ENCODE data around the gene SEMA5B.

Gene SEMA5B

DNA sequence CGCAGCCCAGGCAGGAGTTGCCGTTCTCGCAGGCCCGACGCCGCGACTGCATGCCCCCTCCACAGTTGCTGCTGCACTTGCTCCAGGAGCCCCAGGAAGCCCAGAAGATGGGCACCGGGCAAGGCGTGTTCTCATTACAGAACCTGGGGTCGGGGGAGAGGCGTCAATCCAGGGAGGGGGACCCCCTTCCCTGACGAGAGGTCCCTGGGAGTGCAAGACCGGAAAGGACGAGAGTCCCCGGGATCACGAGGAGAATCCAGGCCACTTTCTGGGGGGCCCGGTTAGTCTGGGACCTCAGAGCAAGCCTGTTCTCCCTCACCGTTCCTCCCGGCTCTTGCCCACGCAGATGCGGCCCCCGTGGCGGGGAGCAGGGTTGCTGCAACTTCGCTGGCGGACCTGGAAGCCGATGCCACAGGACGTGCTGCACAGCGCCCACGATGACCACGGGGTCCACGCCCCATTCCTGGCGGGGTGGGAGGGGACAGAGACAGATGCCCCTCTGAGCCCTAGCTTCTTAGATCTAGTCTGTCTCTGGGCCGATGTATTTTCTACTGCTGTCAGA, 113.9 kb downstream of the SEMA5B start:
- H3K4me1 Mint-ChIP-seq, result peaks cover 16% of the 10 kb centered on the region
- no peak for DNase-seq
- no peak for ATAC-seq
- H3K4me3 Mint-ChIP-seq, result no peak overlapping the region
- no peak overlapping the region for H3K27ac Mint-ChIP-seq
- H3K9me3 Mint-ChIP-seq, result no peaks in the 10 kb centered on the region
- H3K27me3 Mint-ChIP-seq, result peaks cover 49% of the 10 kb centered on the region

DNA sequence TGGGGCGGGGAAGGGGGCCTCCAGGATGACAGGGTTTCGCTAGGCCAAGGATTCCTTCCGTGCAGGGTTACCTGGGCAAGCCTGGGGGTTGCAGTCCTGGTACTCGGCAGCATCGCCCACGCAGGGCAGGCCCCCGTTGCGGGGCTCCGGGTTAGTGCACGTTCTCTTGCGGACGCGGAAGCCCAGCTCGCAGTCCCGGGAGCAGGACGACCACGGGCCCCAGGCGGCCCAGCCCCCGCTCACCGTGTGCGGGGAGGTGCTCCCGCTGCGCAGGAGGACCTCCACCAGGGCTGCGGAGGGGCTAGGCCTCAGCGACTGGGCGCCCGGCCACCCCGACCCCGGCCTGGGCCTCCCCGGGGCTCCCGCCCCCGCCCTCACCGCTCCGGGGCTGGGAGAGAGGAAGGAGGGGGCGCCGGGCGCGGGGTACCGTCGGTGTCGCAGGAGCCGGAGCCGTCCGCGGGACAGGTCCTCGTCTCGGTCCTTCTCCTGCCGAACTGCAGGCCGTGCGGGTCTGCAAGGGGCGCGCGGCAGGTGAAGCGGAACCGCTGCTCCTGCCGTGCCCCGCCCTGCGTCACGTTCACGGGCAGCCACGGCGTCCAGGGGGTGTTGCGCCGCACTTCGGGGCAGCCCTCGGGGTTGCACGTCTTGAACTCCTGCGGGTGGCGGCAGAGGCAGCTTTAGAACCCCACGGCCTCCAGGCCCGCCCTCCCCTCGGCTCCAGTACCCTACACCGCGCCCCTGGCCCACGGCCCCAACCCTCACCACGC, 114.6 kb downstream of the SEMA5B start:
- H3K27me3 Mint-ChIP-seq, result peaks cover 49% of the 10 kb centered on the region
- ATAC-seq (peak; percentile 54), DNase-seq (no peak)
- H3K4me1 Mint-ChIP-seq, result peaks cover 16% of the 10 kb centered on the region
- H3K9me3 Mint-ChIP-seq, result no peaks in the 10 kb centered on the region
- H3K27ac Mint-ChIP-seq, result no peak overlapping the region
- H3K4me3 Mint-ChIP-seq, result no peak overlapping the region

GRCh38 chr3:122911901-122912300, 115.7 kb downstream of the SEMA5B start:
- H3K4me1 Mint-ChIP-seq, result peaks cover 16% of the 10 kb centered on the region
- DNase-seq (no peak), ATAC-seq (no peak)
- no peak overlapping the region for H3K27ac Mint-ChIP-seq
- no peaks in the 10 kb centered on the region for H3K9me3 Mint-ChIP-seq
- no peak overlapping the region for H3K4me3 Mint-ChIP-seq
- peaks cover 44% of the 10 kb centered on the region for H3K27me3 Mint-ChIP-seq

GRCh38 chr3:122908251-122908650, 119.3 kb downstream of the SEMA5B start:
- H3K4me3 Mint-ChIP-seq, result no peak overlapping the region
- no peaks in the 10 kb centered on the region for H3K4me1 Mint-ChIP-seq
- DNase-seq (no peak), ATAC-seq (no peak)
- H3K27me3 Mint-ChIP-seq, result peaks cover 41% of the 10 kb centered on the region
- H3K9me3 Mint-ChIP-seq, result peaks cover 0 to 8% of the 10 kb centered on the region in 2 donors
- no peak overlapping the region for H3K27ac Mint-ChIP-seq

GRCh38 chr3:122907471-122907870, 120.1 kb downstream of the SEMA5B start:
- H3K27me3 Mint-ChIP-seq, result peaks cover 38% of the 10 kb centered on the region

GRCh38 chr3:122903171-122903570, 124.4 kb downstream of the SEMA5B start:
- no peak overlapping the region for H3K4me3 Mint-ChIP-seq
- no peaks in the 10 kb centered on the region for H3K4me1 Mint-ChIP-seq
- DNase-seq (no peak), ATAC-seq (no peak)
- peaks cover 0 to 8% of the 10 kb centered on the region in 2 donors for H3K9me3 Mint-ChIP-seq
- no peak overlapping the region for H3K27ac Mint-ChIP-seq
- peaks cover 15% of the 10 kb centered on the region for H3K27me3 Mint-ChIP-seq

More at GRCh38 chr3:122907471-122907870, 120.1 kb downstream of the SEMA5B start:
- ATAC-seq (no peak), DNase-seq (no peak)
- Mint-ChIP-seq H3K9me3 (peaks cover 0 to 8% of the 10 kb centered on the region in 2 donors), H3K27ac (no peak overlapping the region), H3K4me3 (no peak overlapping the region), H3K4me1 (no peaks in the 10 kb centered on the region)

DNA sequence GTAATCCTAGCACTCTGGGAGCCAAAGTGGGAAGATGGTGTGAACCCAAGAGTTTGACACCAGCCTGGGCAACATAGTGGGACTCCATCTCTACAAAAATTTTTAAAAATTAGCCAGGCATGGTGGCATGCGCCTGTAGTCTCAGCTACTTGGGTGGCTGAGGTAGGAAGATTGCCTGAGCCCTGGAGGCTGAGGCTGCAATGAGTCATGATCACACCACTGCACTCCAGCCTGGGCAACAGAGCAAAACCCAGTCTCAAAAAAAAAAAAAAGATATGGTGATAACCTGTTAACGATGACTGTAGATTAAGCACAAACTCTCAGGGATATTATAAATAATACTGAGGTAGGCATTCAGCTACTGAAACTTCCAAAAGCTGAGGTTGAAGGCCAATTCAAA, 125.2 kb downstream of the SEMA5B start:
- Mint-ChIP-seq H3K27ac (no peak overlapping the region), H3K9me3 (peaks cover 0 to 8% of the 10 kb centered on the region in 2 donors), H3K4me1 (no peaks in the 10 kb centered on the region), H3K4me3 (no peak overlapping the region), H3K27me3 (peaks cover 16% of the 10 kb centered on the region)
- DNase-seq (no peak), ATAC-seq (no peak)

- H3K27me3 Mint-ChIP-seq, result peaks cover 14% of the 10 kb centered on the region
- no peak for ATAC-seq
- no peak for DNase-seq
- no peak overlapping the region for H3K27ac Mint-ChIP-seq
- peaks cover 11% of the 10 kb centered on the region for H3K4me1 Mint-ChIP-seq
- no peaks in the 10 kb centered on the region for H3K9me3 Mint-ChIP-seq
- H3K4me3 Mint-ChIP-seq, result no peak overlapping the region
These were observed 129.3 kb downstream of the SEMA5B start for GRCh38 chr3:122898298-122898697.

DNA sequence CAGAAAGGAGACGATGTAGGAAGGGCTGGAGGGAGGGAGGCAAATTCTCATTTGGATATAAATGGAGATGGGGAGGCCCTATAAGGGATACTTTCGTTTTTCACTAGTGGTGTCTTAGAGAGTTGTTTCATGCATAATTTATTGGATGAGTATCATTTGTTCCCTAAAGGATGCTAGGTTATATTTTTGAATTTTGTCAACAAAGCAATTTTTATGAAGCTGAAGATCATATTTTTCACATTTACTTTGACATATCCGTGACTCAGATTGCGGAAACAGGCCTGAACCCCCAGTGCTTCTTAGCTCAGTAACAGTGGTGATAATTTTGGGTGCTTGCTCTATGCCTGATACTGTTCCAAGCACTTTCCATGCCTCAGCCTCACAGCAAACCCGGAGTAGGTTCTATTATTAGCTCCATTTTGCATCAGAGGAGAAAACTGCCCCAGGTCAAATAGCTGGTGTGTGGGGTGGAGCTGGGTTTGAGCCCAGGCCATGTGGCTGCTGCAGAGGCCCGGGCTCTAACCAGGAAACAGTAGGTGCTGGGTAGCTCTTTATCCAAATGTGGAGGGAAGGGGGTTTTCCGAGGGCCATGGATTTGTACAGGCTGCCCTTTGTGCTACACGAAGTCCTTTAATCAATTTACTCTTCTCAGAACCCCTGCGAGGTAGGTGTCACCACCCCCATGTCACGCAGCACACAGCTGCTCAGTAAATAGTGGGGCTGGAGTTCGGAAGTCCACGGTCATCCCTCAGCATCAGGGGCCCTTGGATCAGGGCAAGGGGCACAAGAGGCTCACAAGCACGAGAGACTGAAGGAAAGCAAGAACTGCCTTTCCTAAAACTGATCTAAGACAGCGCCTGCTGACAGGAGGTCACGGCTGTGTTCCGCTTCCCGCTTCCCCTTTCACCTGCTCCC, 133.6 kb downstream of the SEMA5B start:
- Mint-ChIP-seq H3K4me1 (peaks cover 36% of the 10 kb centered on the region), H3K4me3 (no peak overlapping the region), H3K27ac (no peak overlapping the region), H3K9me3 (no peaks in the 10 kb centered on the region), H3K27me3 (peaks cover 7% of the 10 kb centered on the region)
- ATAC-seq (peak; percentile 22), DNase-seq (no peak)

DNA sequence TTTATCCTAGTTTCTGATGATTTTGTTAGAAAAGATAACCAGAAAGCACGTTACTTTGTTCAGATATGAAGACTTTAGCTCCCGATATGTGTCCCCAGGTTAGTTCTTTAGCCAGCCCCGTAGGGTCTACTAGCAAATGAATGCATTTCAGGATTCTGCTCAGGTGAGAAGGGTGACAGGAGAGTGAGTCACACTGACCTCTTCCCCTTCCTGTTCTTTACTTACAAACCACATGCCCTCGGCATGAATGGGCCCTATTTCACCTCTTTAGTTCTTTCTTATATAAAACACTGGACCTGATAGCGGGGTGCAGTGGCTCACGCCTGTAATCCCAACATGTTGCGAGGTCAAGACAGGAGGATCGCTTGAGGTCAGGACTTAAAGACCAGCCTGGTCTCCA, 134.3 kb downstream of the SEMA5B start:
- DNase-seq, result peak; percentile 25 to 35
- Mint-ChIP-seq H3K4me1 (peaks cover 36% of the 10 kb centered on the region), H3K27ac (no peak overlapping the region), H3K4me3 (no peak overlapping the region), H3K9me3 (no peaks in the 10 kb centered on the region), H3K27me3 (peaks cover 7% of the 10 kb centered on the region)
- peak; percentile 96 for ATAC-seq

DNA sequence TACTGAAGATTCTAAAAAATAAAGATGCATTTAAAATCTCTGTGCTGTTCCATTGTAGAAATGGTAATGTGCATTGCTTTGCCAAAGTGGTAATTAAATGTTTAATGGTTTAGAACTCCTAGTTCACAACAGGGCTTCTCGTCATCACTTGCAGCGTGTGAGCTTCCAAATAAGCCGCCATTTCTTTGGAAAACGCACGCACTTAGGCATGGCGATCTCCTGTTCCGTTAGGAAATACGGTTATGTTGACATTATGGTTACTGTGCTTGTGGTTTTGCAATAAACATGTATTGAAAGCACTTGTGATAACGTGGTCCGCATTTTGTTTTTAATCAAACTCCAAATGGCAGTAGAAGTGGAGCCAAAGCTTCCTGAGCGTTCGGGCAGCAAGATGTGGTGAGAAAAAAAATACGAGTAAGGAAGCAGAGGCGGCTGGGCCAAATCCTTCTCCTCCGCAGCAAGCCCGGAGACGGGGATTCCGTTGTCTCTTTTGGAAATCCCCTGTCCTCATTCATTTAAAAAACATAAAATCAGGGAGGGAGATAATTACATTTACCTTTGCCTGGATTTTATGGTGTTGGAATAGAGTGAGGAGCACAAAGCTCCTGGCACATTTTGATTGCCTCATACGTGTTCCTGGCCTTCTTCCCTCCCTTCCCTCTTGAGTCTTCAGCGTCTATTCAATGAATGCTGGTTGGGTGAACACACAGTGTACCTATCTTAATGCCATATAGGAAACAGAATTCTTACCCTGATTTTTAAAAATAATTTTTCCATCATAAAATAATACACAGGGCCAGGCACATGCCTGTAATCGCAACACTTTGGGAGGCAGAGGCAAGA, 135.2 kb downstream of the SEMA5B start:
- Mint-ChIP-seq H3K4me1 (peaks cover 36% of the 10 kb centered on the region), H3K27me3 (peaks cover 6% of the 10 kb centered on the region), H3K4me3 (no peak overlapping the region), H3K9me3 (no peaks in the 10 kb centered on the region), H3K27ac (no peak overlapping the region)
- DNase-seq (no peak), ATAC-seq (no peak)

GRCh38 chr3:122890720-122891220, 136.8 kb downstream of the SEMA5B start:
- ATAC-seq (no peak), DNase-seq (no peak)
- Mint-ChIP-seq H3K27ac (no peak overlapping the region), H3K27me3 (no peaks in the 10 kb centered on the region), H3K9me3 (no peaks in the 10 kb centered on the region), H3K4me1 (peaks cover 36% of the 10 kb centered on the region), H3K4me3 (no peak overlapping the region)

GRCh38 chr3:122890077-122890719, 137.4 kb downstream of the SEMA5B start:
- Mint-ChIP-seq H3K9me3 (no peaks in the 10 kb centered on the region), H3K4me3 (no peak overlapping the region), H3K4me1 (peaks cover 36% of the 10 kb centered on the region), H3K27ac (no peak overlapping the region), H3K27me3 (no peaks in the 10 kb centered on the region)
- peak; percentile 15 to 32 for DNase-seq
- peak; percentile 79 for ATAC-seq

DNA sequence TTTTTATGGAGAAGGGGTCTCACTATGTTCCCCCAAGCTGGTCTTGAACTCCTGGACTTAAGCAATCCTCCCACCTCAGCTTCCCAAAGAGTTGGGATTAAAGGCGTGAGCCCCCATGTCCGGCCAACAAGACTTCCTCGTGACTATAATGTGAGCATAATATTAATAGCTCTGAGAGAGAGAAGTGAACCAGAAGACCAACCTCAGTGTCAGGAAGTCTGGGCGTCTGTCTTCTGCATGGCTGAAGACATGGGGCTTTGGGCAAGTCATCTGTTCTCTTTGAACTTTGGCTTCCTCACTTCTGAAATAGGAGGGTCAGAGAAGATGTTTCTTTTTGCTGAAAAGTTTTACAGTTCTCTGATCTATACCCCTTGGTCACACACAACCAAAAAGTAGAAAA, 140.6 kb downstream of the SEMA5B start:
- Mint-ChIP-seq H3K27me3 (no peaks in the 10 kb centered on the region), H3K4me3 (no peak overlapping the region), H3K27ac (peak overlapping the region in 1 of 2 donors; percentile 34), H3K4me1 (peaks cover 17% of the 10 kb centered on the region), H3K9me3 (no peaks in the 10 kb centered on the region)
- no peak for ATAC-seq
- no peak for DNase-seq

Measured in stimulated activated naive CD8-positive, alpha-beta T cell treated with anti-CD3 and anti-CD28 coated beads, Interleukin-15, amount 100 ng/mL, for 72 hours (primary cell).